GM15510 (cell line): ENCODE data around the gene MT1H.

Experiments used
- POLR2A ChIP-seq: IDR thresholded peaks from 3 replicates; pipeline ENCODE4 v1.6.1; 2011; ENCODE audit warnings: borderline replicate concordance; ENCODE audit not compliant: insufficient read length; ENCODE audit errors: extremely low read depth

The MT1H gene

GRCh38 chr16:56697456-56698155, 28.0 kb downstream of the MT1H start:
- TF ChIP-seq POLR2A = no peak

GRCh38 chr16:56700195-56700594, 30.6 kb downstream of the MT1H start:
- TF ChIP-seq POLR2A = no peak

- no peak for TF ChIP-seq POLR2A
Measured at GRCh38 chr16:56700631-56701030, 31.0 kb downstream of the MT1H start.

- no peak for TF ChIP-seq POLR2A
Measured at GRCh38 chr16:56701534-56701933, 31.9 kb downstream of the MT1H start.

- no peak for TF ChIP-seq POLR2A
Measured at GRCh38 chr16:56702836-56703235, 33.2 kb downstream of the MT1H start.

- TF ChIP-seq POLR2A = no peak
Measured at GRCh38 chr16:56708525-56709442, 39.2 kb downstream of the MT1H start.

- no peak for TF ChIP-seq POLR2A
Measured at GRCh38 chr16:56709443-56710040, 39.9 kb downstream of the MT1H start.

- no peak for TF ChIP-seq POLR2A
Measured at GRCh38 chr16:56710181-56710737, 40.6 kb downstream of the MT1H start.

- no peak for TF ChIP-seq POLR2A
Measured at GRCh38 chr16:56711862-56712261, 42.2 kb downstream of the MT1H start.

- TF ChIP-seq POLR2A = no peak
Measured at GRCh38 chr16:56713794-56714193, 44.2 kb downstream of the MT1H start.

- TF ChIP-seq POLR2A = no peak
Measured at GRCh38 chr16:56715126-56715525, 45.5 kb downstream of the MT1H start.

- TF ChIP-seq POLR2A = no peak
Measured at GRCh38 chr16:56716761-56717160, 47.1 kb downstream of the MT1H start.
